Mesothelial cell of epicardium (in vitro differentiated cells): ENCODE data around the gene TAGLN2. TPM values are rescaled to one million over a fixed set of nuclear protein-coding genes. Genes with fewer than 3 reads are reported as not detected.
A peak's percentile ranks its signal among the peaks of the same experiment; 100 is the strongest.
"Not testable (repeated sequence)": the region's sequence is repeated elsewhere in the genome, so short reads cannot be mapped to it uniquely, and the experiment has no call there.

Source experiments
- DNase-seq, 2 experiments: peaks; one replicate each; pipeline ENCODE4 v3.0.0; 2021; ENCODE audit warnings: low spot score in 2 of 2; ENCODE audit not compliant: unreplicated experiment in 2 of 2
- H3K27ac Mint-ChIP-seq: 2 replicates; pipeline ENCODE4 v1.8.0; 2021; ENCODE audit warnings: mixed read lengths
- H3K27me3 Mint-ChIP-seq: 2 replicates; pipeline ENCODE4 v1.8.0; 2021; ENCODE audit warnings: low read depth, mixed read lengths
- H3K36me3 Mint-ChIP-seq: 2 replicates; pipeline ENCODE4 v1.8.0; 2021; ENCODE audit warnings: mixed read lengths
- H3K4me1 Mint-ChIP-seq: 2 replicates; pipeline ENCODE4 v1.8.0; 2021; ENCODE audit warnings: mixed read lengths
- H3K4me3 Mint-ChIP-seq: 2 replicates; pipeline ENCODE4 v1.8.0; 2021; ENCODE audit warnings: mild to moderate bottlenecking, moderate library complexity, mixed read lengths
- H3K9me3 Mint-ChIP-seq: 2 replicates; pipeline ENCODE4 v1.8.0; 2021; ENCODE audit warnings: mixed read lengths
- total RNA-seq: library from RNA; stranded (reverse); gene quantifications from 3 replicates; pipeline ENCODE4 v1.2.1, GENCODE V29; 2021
- TF ChIP-seq, protein P1 (sequence below): fragments of 200-600 bp; sonication (generic); IDR thresholded peaks from one replicate; pipeline ENCODE4 v1.5.0; 2021; ENCODE audit warnings: antibody characterized with exemption; ENCODE audit not compliant: unreplicated experiment

The TAGLN2 gene
- total RNA-seq, 1 donor from 2014 or later, result 41.6 TPM

DNA sequence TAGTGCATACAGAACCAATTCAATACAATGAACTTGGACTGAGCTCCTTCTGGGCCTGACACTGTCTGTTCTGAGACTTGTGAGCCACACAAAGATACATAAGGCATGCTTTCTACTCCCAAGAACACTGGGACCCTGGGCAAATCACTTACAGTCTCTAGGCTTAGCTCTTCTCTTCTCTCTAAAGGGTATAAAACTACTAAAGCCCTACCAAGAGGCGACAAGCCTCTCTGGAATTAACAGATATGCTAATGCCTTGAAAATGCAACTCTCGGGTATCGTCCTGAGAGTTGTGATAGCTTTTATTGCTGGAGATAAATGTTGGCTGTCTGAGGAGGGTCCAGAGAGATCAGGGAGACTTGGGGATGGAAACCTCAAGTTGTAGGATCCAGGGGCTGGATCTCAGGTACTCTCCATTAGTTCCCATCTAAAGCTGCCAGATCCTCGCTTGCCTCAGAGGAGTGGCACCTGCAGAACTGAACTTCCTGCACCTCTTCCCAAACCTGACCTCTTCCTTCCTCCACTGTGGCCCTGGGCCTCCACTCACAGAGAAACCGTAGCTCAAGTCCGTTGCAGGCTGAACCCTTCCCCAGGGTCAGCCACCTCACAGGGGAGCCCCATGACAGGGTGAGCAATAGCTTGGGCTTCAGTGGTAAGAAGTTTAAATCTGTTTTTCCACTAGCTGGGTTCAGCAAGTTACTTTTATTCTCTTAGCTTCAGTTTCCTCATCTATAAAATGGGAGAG is 13.8 kb downstream of the TAGLN2 start:
- no peak for DNase-seq
- TF ChIP-seq, protein P1, sequence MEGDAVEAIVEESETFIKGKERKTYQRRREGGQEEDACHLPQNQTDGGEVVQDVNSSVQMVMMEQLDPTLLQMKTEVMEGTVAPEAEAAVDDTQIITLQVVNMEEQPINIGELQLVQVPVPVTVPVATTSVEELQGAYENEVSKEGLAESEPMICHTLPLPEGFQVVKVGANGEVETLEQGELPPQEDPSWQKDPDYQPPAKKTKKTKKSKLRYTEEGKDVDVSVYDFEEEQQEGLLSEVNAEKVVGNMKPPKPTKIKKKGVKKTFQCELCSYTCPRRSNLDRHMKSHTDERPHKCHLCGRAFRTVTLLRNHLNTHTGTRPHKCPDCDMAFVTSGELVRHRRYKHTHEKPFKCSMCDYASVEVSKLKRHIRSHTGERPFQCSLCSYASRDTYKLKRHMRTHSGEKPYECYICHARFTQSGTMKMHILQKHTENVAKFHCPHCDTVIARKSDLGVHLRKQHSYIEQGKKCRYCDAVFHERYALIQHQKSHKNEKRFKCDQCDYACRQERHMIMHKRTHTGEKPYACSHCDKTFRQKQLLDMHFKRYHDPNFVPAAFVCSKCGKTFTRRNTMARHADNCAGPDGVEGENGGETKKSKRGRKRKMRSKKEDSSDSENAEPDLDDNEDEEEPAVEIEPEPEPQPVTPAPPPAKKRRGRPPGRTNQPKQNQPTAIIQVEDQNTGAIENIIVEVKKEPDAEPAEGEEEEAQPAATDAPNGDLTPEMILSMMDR, result no peak
- Mint-ChIP-seq H3K27ac (no peak overlapping the region), H3K36me3 (no peaks in the 10 kb centered on the region), H3K4me1 (peaks cover 71% of the 10 kb centered on the region), H3K4me3 (no peak overlapping the region), H3K27me3 (no peaks in the 10 kb centered on the region), H3K9me3 (peaks cover 3% of the 10 kb centered on the region)

DNA sequence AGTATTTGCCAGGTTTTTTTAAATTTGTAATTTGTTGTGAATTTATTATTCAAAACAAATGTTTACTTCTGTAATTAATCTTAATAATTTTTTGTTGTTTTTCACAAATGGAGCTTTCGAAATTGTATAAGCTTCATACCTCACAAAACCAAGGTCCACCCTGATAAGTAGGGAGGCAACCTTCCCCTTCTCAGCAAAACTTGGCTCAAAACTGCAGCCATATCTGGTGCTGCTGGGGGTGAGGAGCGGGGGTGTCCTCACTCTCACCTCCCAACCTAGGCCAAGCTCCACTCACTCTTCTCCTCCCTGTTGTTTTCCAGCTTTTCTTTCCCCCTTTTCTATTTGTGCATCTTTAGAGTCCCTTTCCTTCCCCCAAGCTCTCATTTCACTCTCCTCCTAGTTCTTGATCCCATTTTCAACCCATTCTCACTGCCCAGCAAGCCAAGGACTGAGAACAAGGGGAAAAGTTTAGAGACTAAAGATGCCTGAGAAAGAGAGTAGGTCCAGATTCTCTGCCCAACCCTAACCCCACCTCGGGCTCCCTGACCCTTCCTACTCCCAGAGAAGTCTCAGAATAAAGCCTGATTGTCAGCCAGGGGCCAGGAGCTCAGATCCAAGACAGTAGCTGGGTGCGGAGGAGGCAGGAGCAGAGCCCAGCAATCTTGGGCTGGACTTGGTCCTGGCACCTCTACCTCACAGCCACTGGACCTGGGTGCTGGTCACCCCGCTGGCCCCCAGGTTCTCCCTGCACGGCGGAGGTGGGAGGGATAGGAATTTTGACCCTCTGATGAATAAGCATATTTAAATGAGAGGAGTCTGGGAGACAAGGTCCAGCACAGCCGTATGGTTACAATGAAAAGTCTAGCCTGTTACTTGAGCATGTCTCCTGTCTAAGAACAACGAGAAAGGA is 17.0 kb downstream of the TAGLN2 start:
- no peak overlapping the region for H3K4me3 Mint-ChIP-seq
- no peak for DNase-seq
- H3K27ac Mint-ChIP-seq, result no peak overlapping the region
- peaks cover 2% of the 10 kb centered on the region for H3K36me3 Mint-ChIP-seq
- peaks cover 9% of the 10 kb centered on the region for H3K9me3 Mint-ChIP-seq
- H3K4me1 Mint-ChIP-seq, result peaks cover 44% of the 10 kb centered on the region
- TF ChIP-seq, protein P1, result no peak
- no peaks in the 10 kb centered on the region for H3K27me3 Mint-ChIP-seq

DNA sequence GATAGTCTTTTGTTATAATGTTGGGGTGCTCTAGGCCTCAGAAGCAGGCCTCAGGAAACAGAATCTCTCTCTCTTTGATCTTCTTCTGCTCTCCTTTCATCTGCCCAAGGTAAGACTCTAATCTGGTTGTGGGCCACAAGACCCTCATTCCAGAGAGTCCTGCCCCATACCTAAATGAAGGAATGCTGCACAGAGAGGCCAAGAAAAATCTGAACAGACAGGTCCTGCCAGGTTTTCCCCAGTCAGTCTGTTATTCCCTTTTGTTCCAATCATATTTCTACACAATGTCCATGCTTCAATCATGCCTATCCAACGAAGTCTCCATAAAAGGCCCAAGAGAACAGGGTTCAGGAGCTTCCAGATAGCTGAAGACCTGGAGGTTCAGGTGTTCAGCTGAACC is 18.3 kb downstream of the TAGLN2 start:
- H3K27me3 Mint-ChIP-seq, result no peaks in the 10 kb centered on the region
- H3K36me3 Mint-ChIP-seq, result peaks cover 2% of the 10 kb centered on the region
- H3K4me3 Mint-ChIP-seq, result no peak overlapping the region
- no peak overlapping the region for H3K27ac Mint-ChIP-seq
- DNase-seq, result no peak
- TF ChIP-seq, protein P1, result no peak
- H3K9me3 Mint-ChIP-seq, result peaks cover 11% of the 10 kb centered on the region
- H3K4me1 Mint-ChIP-seq, result peaks cover 37% of the 10 kb centered on the region

DNA sequence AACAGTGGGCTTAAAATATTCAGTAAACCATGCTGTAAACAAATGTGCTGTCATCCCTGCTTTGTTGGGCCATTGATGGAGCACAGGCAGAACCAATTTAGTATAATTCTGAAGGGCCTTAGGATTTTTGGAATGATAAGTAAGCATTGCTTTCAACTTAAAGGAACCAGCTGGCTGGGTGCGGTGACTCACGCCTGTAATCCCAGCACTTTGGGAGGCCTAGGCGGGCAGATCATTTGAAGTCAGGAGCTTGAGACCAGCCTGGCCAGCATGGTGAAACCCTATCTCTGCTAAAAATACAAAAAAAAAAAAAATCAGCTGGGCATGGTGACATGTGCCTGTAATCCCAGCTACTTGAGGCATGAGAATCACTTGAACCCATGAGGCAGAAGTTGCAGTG is 21.3 kb downstream of the TAGLN2 start:
- H3K36me3 Mint-ChIP-seq, DNase-seq, H3K27me3 Mint-ChIP-seq, H3K4me3 Mint-ChIP-seq, H3K27ac Mint-ChIP-seq: not testable (repeated sequence)
- H3K9me3 Mint-ChIP-seq, result peaks cover 11% of the 10 kb centered on the region
- H3K4me1 Mint-ChIP-seq, result peaks cover 33% of the 10 kb centered on the region

DNA sequence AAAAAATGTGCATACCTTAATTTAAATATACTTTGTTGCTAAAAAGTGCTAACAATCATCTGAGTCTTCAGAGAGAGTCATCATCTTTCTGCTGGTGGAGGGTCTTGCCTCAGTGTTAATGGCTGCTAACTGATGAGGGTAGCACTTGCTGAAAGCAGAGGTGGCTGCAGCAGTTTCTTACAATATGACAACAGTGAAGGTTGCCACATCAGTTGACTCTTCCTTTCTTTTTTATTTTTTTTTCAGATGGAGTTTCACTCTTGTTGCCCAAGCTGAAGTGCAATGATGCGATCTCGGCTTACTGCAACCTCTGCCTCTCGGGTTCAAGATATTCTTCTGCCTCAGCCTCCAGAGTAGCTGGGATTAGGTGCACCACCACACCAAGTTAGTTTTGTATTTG is 22.8 kb downstream of the TAGLN2 start:
- no peak overlapping the region for H3K27ac Mint-ChIP-seq
- DNase-seq, result no peak
- TF ChIP-seq, protein P1, result no peak
- peaks cover 2% of the 10 kb centered on the region for H3K27me3 Mint-ChIP-seq
- peaks cover 24% of the 10 kb centered on the region for H3K4me1 Mint-ChIP-seq
- no peak overlapping the region for H3K4me3 Mint-ChIP-seq
- peaks cover 2% of the 10 kb centered on the region for H3K36me3 Mint-ChIP-seq
- H3K9me3 Mint-ChIP-seq, result peaks cover 11% of the 10 kb centered on the region

DNA sequence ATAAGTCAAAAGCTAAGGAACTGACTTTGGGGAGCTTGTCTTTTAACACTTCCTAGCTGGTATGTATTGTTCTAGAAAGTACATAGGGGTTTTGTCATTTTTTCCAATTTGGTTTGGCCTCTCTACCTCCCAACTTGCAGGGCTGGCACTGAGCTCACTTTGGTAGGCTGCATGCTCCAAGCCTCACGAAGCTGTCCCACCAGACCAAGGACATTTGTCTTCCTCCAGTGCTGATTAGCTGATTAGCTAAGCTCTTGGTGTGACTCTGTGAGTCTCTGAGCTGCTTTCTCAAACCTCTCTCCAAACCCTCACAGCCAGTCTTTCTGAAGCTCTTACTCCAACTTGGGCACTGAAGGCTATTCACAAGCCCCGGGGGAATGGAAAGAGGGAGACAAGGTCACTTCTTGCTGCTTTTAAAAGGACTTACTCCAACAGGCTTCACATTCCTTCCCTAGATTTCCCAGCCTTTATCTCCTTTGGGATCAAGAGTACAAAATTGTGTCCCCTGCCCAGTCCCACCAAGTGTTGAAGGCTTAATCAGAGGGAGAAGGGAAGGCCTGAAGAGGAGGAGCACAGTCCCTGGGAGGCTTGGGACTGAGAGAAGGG is 24.4 kb downstream of the TAGLN2 start:
- peak overlapping the region; percentile 39 for H3K27ac Mint-ChIP-seq
- H3K4me3 Mint-ChIP-seq, result peak overlapping the region; percentile 16
- H3K4me1 Mint-ChIP-seq, result peaks cover 27% of the 10 kb centered on the region
- peaks cover 2% of the 10 kb centered on the region for H3K36me3 Mint-ChIP-seq
- H3K27me3 Mint-ChIP-seq, result peaks cover 2% of the 10 kb centered on the region
- peaks cover 8% of the 10 kb centered on the region for H3K9me3 Mint-ChIP-seq
- no peak for DNase-seq
- TF ChIP-seq, protein P1, result no peak
